Heart left ventricle (tissue), 13 donors: ENCODE measurements around the gene AKAP13.

Experiments
- CTCF ChIP-seq, 12 donors: fragments of 200-600 bp; sonication (generic) in 4 of 12; IDR thresholded peaks; one replicate each; pipeline versions ENCODE4 v1.5.0 to v1.8.0; 2018 to 2022; ENCODE audit warnings: antibody characterized with exemption in 12 of 12, mild to moderate bottlenecking in 5 of 12
- POLR2A ChIP-seq, 2 donors: fragments of 450-650 bp; IDR thresholded peaks; one replicate each; pipeline ENCODE4 v1.6.1; 2017; ENCODE audit warnings: antibody characterized with exemption in 2 of 2, mild to moderate bottlenecking in 2 of 2, moderate library complexity in 2 of 2
- donor health status: ischemic (EF 13 %, LVEDD 7.1; RV severe dilation, severe dysfunction).
- donor health status: DM: no; HTN: yes; CAD: no.
- donor health status: DM: no; HTN: no; CAD: no.
- donor health status: ischemic (EF 25% LVEDD 6.9; RV normal size, moderate dysfunction).
- donor health status: ischemic (EF 25% LVEDD 5.7; RV mildly dilated, moderate dysfunction).
- donor health status: ischemic (EF 35%, LVEDD 5.7; RV mildly dilated, moderate dysfunction).
- donor health status: nonischemic (EF 11% LVEDD 7.7; RV severe dilation, severe dysfunction).
- donor health status: DM: yes; HTN: yes; CAD: no.
- donor health status: PGD.
- donor health status: ischemic (EF 29% LVEDD 5.4; RV normal size, mild dysfunction).
- donor health status: nonischemic (EF 23%, LVEDD 6.1; RV moderate dilation, normal function).

GRCh38 chr15:85685356-85685755 lies 305.0 kb downstream of the AKAP13 start:
- TF ChIP-seq POLR2A (IDR thresholded peaks at IDR 0.05) (no peak), CTCF (IDR thresholded peaks at IDR 0.05) (no peak)
